AG08396 (cell line): ENCODE measurements around the gene CRYBG1.
"Not testable (repeated sequence)": the region's sequence is repeated elsewhere in the genome, so short reads cannot be mapped to it uniquely, and the experiment has no call there.

ENCODE experiments used
- DNase-seq: peaks from one replicate; pipeline ENCODE4 v3.0.0; 2012; ENCODE audit warnings: low spot score, mixed read lengths

The CRYBG1 gene

GRCh38 chr6:106551155-106551554 lies 190.6 kb downstream of the CRYBG1 start:
- DNase-seq: no peak

GRCh38 chr6:106553440-106553839 lies 192.9 kb downstream of the CRYBG1 start:
- no peak for DNase-seq

GRCh38 chr6:106555767-106556166 lies 195.2 kb downstream of the CRYBG1 start:
- DNase-seq: no peak

- no peak for DNase-seq
These were observed 195.9 kb downstream of the CRYBG1 start for GRCh38 chr6:106556368-106556960.

- no peak for DNase-seq
These were observed 197.3 kb downstream of the CRYBG1 start for GRCh38 chr6:106557837-106558236.

GRCh38 chr6:106558364-106558763 lies 197.8 kb downstream of the CRYBG1 start:
- DNase-seq: no peak

GRCh38 chr6:106559659-106560058 lies 199.1 kb downstream of the CRYBG1 start:
- DNase-seq: not testable (repeated sequence)

- DNase-seq: no peak
These were observed 200.6 kb downstream of the CRYBG1 start for GRCh38 chr6:106560996-106561685.

GRCh38 chr6:106561686-106562405 lies 201.3 kb downstream of the CRYBG1 start:
- no peak for DNase-seq

GRCh38 chr6:106563614-106564013 lies 203.1 kb downstream of the CRYBG1 start:
- DNase-seq: no peak

- DNase-seq: no peak
These were observed 204.0 kb downstream of the CRYBG1 start for GRCh38 chr6:106564476-106564875.

- no peak for DNase-seq
These were observed 208.0 kb downstream of the CRYBG1 start for GRCh38 chr6:106568530-106568929.

GRCh38 chr6:106569428-106569827 lies 208.9 kb downstream of the CRYBG1 start:
- no peak for DNase-seq

GRCh38 chr6:106572436-106572835 lies 211.9 kb downstream of the CRYBG1 start:
- no peak for DNase-seq

GRCh38 chr6:106572875-106573585 lies 212.5 kb downstream of the CRYBG1 start:
- DNase-seq: no peak

GRCh38 chr6:106574741-106575458 lies 214.4 kb downstream of the CRYBG1 start:
- peak; percentile 75 for DNase-seq

GRCh38 chr6:106579281-106579680 lies 218.8 kb downstream of the CRYBG1 start:
- no peak for DNase-seq

GRCh38 chr6:106581468-106581867 lies 221.0 kb downstream of the CRYBG1 start:
- DNase-seq: no peak

GRCh38 chr6:106586815-106587415 lies 226.4 kb downstream of the CRYBG1 start:
- DNase-seq: no peak

- not testable (repeated sequence) for DNase-seq
These were observed 228.4 kb downstream of the CRYBG1 start for GRCh38 chr6:106588937-106589336.

- peak; percentile 86 for DNase-seq
These were observed 230.8 kb downstream of the CRYBG1 start for GRCh38 chr6:106591111-106591825.
